NCI-H226 (cell line): Measurements from ENCODE around the gene ZFP64.
"Not testable (repeated sequence)": the region's sequence is repeated elsewhere in the genome, so short reads cannot be mapped to it uniquely, and the experiment has no call there.

Experiments used
- DNase-seq: peaks from one replicate; pipeline ENCODE4 v3.0.0-alpha.2; 2015

ZFP64 gene

DNA sequence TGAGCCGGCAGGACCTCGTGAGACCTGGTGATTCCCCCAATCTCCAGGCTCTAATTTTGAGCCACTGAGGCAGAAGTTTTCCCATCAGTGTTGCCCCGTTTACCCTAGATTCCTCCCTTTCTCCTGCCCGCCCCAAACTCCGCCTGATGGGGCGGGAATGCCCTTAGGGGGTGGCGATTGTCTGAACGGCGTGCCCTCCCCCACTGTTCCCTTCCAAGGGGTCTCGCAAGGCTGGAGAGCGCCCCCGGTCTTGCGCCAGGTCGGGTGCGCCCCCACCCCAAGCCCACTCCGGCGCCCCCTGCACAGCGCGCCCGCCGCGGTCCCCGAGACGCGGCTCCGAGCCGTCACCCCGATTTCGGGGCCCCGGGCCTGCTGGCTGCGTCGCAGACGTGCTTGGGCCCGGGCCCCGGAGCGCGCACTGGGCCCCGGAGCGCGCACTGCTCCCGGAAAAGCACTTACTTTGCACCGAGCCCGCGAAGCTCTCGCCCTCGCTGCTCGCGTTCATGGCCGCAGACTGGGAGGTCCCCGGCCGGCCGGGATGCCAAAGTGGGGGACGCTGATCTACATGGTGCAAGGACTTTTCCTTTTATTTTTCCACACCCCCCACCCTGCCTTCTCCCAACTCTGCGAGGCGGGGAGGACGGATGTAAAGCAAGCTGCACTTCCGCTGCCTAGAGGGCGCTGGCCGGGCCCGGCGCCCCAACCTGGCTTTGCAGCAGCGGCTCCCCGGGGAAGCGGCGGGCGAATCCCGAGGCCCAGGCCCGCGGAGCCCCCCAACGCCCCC lies at the start of gene ZFP64:
Gene ZFP64, minus strand, starts transcription at position 648 of the 784 bp plus-strand sequence. Its CDS starts 143 bp downstream, at position 505.
- DNase-seq: peak; percentile 76

DNA sequence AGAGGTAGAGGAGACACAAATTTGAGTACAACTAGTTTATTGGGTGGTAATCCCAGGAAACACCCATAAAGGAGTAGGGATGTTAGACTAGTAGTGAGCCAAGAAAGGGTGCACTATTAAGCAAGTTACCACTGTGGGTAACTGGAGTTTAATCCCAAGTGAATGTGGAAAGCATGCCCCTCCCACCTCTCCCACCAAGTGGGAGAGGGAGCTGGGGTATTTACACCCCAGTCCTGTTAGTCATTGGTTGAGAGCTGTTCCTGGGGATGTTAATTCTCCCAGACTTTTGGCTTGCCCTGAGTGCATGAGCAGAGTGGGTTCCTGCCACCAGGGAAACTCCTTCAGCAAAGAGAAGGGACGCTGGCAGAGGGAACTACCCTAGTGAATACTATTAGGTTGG lies 49.2 kb upstream of the ZFP64 start:
- DNase-seq: no peak

DNA sequence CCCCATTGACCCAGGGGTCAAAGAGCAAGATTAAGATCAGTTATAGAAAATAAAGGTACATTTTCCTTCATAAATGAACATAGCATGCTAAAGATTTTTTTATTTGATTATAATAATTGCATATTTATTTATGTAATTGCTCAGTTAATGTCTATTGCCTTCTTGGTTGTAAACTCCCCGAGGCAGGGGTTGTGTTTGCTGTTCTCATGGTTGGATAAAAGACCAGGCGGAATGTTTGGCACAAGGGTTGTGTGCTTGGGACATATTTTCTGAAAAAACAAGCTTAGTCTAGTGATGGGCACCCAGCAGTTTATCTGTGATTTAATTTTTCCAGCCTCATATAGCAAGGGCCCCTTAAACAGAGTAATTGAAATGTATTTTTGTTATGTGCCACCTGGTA lies 47.5 kb upstream of the ZFP64 start:
- no peak for DNase-seq

DNA sequence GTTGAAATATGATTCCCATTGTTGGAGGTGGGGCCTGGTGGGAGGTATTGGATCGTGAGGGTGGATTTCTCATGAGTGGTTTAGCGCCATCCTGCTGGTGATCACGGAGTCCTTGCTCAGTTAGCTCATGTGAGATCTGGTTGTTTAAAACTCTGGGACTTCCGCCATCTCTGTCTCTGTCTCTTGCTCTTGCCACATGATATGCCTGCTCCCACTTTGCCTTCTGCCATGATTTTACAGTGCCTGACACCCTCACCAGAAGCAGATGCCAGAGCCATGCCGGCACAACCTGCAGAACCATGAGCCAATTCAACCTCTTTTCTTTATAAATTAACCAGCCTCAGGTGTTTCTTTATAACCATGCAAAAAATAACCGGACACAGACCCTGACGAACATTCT lies 44.7 kb upstream of the ZFP64 start:
- DNase-seq: no peak

DNA sequence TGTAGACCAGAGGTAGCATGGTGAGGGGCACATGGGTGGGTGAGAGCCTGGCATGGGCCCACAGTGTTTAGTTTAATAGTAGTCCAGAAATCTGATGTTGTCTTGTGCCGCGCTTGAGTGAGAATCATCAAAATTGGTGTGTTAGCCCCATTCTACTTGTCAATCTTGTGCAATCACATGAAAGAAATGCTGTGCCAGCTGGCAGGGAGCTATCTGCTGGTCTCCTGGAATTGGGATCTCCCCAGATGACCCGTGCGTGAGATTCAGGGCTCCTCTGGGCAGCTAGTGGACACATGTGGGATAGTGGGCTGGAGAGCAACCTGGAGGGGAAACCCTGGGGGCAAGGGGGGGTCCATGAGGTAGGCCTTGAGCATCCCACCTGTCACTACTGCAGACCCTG lies 43.5 kb upstream of the ZFP64 start:
- no peak for DNase-seq

DNA sequence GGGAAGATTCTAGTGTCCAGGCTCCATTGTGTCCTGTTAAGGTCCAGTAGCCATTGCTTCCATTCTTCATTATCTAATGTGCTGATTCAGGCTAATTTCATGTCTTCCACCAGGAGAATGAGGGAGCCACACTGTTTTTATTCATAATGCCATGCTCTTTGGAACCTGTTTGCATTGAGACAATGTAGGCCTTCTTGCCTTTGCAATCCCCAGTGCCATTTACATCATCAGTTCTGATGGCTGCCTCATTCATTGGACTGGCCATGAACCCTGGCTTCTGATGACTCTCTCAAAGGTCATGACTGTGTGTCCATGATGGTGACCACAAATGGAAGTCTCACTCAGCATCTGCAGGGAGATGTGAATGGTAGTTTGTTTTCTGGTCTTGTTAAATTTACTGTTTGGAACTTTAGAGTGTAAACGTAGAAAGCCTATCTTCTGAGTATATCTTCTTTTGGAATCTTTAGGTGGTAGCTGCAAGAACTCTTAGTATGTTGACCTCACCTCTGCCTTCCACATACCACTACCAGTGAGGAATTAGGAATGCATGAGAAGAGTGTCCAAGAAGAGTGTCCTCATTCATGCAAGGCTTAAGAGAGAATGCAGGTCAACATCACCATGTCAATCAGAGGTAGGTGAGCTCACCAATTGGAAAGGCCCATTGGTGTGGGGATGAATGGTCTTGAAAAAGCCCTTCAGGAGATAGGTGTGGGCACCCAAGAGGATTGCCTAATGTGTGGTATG lies 42.9 kb upstream of the ZFP64 start:
- no peak for DNase-seq

DNA sequence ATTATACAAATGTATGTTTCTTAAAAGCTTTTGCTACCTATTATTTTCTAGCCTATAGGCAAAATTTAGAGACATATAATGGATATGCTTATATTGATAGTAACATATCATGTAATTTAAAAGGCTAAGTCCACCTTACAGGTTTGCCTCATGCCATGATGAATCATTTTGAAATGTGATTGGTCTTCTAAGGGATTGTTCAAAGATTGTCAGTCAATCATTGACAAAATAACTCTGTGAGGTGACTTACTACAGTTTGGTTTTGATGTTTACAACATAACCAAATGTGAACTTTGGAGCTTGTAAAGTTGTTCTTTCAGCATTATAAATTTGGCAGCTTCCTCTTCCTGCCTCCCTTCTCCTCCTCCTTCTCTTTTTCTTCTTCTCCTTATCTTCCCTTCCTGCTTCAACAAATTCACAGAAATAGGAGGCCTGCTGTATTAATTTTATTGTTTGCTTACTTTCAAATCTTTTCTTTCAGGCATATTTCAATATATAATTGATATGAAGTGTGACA lies 39.7 kb upstream of the ZFP64 start:
- no peak for DNase-seq

DNA sequence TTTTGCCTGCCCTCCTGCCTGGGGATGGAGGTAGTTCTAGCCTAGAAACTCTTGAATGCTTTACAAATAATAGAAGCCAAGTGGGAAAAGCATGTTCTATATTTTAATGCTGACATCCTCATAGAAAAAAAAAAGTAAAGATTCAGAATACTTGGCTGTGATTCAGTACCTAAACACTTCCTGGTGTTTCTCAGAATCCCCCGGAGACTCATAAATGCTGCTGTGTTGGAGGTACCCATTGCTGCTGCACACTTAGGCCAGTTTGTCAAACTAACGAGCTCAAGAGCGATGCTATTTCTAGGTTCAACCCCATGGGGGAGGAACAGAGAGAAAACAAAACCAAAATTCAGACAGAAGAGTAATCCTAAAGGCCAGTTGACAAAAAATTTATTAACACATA lies 38.8 kb upstream of the ZFP64 start:
- no peak for DNase-seq

DNA sequence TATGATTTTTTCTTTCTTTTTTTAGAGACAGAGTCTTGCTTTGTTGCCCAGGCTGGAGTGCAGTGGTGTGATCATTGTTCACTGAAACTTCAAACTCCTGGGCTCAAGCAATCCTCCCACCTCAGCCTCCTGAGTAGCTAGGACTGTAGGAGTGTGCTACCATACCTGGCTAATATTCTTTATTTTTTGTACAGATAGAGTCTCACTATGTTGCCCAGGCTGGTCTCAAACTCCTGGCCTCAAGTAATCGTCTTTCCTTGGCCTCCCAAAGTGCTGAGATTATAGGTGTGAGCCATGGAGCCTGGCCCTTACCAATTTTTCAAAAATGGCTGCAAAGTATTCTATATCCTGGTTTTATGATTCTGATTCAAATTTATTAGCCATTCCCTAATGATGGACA lies 37.8 kb upstream of the ZFP64 start:
- DNase-seq: not testable (repeated sequence)

DNA sequence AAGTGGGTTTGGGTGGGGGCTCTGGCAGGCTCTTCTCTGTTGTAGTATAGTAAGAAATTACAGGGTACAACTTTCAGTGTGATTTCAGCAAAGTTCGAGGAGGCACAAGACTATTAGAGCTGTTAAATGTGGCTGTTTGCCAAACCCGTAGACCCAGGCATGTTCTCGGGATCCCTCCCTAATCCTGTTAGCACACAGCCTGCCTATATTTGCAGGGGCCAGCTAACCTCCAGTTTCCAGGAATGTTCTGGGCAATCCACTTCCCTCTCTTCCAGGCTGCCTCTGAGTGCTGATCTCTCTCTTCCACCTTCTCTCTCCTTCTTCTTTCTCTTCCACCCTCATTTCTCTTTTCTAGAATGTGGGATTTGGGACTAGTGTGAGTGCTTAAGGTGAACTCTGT lies 34.8 kb upstream of the ZFP64 start:
- no peak for DNase-seq

DNA sequence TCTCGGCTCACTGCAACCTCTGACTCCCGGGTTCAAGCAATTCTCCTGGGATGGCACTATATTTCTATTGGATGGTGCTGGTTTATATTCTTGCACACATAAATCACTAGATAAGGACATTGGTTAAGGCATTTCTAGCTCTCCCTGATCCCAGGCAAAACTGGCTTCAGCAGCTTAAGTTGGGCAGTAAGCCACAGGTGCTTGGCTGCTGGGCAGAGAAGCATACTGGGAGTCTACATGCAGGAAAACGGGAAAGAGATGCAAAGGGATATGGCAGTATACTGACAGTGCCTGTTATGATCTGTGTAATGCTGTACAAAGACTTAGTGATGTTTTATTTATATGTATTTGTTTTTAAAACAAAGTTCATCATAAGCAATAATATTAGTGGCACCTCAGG lies 33.3 kb upstream of the ZFP64 start:
- DNase-seq: no peak

DNA sequence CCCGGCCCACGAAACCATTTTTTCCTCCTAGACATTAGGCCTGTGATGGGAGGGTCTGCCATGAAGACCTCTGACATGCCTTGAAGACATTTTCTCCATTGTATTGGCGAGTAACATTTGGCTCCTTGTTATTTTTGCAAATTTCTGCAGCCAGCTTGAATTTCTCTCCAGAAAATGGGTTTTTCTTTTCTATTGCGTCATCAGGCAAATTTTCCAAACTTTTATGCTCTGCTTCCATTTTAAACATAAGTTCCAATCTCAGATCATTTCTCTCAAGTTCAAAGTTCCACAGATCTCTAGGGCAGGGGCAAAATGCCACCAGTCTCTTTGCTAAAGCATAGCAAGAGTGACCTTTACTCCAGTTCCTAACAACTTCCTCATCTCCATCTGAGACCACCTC lies 29.8 kb upstream of the ZFP64 start:
- DNase-seq: not testable (repeated sequence)

DNA sequence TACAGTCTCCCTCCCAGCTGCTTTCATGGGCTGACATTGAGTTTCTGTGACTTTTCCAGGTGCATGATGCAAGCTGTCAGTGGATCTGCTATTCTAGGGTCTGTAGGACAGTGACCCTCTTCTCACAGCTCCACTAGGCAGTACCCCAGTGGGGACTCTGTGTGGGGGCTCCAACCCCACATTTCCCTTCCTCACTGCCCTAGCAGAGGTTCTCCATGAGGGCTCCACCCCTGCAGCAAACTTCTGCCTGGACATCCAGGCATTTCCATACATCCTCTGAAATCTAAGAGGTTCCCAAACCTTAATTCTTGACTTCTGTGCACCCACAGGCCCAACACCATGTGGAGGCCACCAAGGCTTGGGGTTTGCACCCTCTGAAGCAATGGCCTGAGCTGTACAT lies 29.3 kb upstream of the ZFP64 start:
- not testable (repeated sequence) for DNase-seq

DNA sequence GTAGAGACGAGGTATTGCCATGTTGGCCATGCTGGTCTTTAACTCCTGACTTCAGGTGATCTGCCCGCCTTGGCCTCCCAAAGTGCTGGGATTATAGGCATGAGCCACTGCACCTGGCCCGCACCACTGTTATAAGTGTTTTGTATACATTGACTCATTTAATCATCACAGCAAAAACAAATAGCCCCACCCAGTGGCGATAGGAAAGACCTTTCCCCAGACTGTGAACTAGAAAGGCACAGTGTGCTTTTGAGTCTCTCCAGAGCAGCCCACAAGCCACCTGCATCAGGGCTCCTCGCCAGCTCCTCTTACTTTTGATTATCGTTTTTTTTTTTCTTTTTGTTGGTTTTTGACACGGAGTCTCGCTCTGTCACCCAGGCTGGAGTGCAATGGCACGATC lies 27.9 kb upstream of the ZFP64 start:
- DNase-seq: no peak

DNA sequence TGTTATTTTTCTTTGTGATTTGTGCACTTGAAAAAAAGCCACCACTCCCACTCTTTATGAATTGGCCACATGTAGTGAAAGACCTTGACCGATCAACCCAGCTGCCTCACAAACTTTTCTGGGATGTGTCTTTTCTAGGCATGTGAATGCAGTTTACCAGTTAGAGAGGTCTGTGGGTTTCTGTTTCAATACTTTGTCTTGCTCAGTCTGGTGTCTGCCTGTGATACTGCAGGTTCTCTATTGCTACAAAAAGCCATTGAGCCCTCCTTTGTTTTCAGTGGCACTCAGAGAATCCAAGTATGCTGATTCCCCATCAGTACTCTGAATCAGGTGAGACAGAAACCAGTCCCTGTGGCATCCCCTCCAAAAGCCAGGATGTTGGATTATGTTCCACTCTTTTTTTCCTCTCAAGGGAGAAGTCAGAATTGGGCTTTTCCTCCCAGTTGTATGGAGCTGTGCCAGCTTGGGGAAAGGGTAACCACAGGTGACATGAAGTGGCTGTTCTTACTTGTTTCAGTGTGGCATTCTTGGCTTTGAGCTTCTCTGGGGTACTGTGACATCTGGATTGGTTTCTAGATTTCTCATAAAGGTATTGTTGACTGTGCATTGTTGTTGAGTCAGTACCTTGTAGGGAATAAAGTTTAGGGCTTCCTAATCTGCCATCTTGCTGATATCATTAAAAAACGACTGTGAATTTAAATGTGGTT lies 26.3 kb upstream of the ZFP64 start:
- DNase-seq: no peak

DNA sequence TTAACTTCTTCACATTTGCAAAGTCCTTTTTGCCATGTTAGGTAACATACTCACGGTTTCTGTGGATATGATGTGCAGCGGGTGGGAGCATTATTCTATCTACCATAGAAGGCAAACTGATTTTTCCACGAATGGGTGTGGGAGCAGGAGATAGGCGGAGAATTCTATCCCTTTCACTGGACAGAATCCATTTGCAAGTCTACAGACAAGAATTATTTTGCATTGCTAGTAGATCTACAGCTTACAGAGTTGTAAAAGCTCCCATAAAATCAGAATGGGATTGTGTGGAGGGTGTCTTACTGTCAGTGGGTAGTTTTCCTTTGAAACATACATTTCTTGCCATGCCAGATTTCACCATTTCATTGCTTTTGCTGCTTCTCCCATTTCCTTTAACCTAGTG lies 22.4 kb upstream of the ZFP64 start:
- DNase-seq: no peak

DNA sequence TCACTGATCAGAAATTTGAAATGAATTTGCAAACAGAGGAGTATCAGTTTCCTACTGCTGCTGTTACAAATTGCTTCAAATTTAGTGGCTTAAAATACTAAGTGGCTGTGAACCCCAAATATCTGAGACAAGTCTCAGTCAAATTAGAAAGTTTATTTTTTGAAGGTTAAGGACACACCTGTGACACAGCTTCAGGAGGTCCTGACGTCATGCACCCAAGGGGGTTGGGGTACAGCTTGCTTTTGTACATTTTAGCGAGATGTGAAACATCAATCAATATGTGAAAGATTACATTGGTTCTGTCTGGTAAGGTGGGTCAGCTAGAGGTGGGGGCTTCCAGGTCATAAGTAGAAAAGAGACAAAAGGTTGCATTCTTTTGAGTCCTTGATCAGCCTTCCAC lies 21.4 kb upstream of the ZFP64 start:
- no peak for DNase-seq

DNA sequence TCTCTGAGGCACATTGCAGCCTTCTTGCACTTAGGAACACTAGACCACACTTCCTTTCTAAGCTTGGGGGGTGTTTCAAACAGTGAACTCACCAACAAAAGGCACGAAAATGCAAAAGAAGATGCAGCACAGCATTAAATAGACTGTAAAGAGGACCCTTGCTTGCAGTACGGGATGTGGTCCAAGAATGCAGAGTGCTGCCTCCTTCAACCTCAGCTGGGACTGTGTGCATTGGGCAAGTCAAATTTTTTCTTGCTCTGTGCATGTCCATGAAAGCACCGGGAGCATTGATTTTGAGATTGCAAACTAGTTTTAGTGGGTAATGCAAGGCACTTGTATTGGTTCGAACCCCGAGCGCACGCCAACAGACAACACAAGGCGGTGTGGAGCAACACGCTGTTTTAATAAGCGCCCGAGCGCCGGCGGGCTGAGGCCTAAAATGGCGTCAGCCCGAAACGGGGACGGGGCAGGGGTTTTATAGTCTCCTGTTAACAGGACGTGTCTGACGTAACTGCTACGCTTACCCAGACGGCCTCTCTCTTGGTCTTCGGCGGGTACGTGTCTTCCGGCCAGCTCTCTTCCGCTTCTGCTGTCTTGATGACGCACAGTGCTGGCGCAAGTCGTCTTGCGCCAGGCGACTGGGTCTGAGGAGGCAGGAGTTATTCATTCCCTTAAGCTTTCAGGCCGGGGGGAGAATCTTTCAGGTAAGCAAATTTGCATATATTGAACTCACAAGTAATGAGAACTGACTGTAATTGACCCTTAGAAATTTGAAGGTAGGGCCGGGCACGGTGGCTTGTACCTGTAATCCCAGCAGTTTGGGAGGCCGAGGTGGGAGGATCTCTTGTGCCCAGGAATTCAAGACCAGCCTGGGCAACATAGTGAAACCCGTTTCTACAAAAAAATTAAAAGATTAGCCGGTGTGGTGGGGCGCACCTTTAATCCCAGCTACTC lies 18.7 kb upstream of the ZFP64 start:
- no peak for DNase-seq

DNA sequence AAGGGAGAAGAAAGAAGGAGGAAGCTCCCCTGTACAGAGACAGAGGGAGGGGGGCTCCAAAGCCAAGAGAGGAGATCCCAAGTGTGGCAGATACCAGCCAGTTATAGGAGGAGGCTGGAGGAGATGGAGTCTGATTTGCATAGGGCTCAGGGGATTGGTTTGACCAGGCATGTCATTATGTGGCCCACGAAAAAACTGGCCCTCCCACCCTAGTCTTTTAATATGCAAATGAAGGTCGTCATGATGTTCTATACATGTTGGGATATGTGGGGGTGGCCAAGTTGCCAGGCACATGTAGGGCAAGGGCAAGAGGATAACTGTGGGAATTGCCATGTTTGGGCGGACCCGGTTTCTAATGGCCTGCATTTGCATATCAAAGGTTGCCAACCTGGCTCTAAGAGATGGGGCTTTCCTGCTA lies 17.6 kb upstream of the ZFP64 start:
- no peak for DNase-seq

DNA sequence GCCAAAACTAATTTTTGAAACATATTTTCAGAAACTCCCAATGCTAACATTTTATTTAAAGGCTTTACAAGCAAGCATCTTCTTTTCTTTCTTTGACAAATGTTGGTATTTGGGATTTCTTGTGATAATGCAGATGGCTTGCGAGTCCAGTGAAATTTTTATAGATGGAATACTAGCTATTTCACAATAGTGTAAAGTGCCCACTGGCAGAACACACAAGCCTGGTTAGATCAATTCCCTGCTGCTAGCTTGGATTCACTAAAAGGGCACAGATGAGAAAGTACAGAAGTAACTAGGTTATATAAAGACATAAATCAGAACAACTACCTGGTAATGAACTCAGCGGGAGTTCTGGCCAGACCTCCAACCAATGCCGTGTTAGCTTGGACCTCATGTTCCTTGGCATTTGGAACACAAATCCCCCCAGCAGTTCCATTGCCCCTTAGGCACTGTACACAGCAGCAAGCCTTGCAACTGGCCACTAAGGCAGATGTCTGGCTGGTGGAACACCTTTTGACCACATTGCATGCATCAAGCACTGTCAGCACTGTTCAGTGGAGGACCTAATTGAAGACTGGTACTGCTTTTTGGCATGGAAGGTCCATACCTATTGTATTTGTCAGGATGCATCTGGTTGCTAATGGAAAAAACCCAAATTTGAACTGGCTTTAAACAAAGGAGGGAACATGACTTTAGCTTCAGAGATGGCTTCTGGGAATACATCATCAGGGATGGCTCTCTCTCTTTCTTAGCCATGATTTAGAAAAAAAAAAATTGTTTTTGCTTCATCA lies 15.6 kb upstream of the ZFP64 start:
- no peak for DNase-seq

DNA sequence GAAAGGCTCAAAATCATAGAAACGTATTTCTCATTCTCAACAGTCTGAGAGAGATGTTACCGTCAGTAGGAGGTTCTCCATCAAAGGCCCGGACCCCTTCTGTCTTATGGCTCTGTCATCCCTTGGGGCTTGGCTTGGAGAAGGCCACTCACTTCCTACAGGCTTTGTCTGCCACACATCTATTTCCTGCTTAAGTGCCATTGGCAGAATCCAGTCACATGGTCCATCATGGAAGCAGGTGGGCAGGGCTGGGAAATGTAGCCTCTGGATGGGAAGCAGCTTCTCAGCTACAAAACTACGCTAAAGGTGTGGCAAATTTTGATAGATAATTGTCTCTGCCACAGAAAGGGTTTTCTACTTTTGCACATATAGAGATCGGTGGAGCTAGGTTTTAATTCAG lies 12.6 kb upstream of the ZFP64 start:
- DNase-seq: no peak

DNA sequence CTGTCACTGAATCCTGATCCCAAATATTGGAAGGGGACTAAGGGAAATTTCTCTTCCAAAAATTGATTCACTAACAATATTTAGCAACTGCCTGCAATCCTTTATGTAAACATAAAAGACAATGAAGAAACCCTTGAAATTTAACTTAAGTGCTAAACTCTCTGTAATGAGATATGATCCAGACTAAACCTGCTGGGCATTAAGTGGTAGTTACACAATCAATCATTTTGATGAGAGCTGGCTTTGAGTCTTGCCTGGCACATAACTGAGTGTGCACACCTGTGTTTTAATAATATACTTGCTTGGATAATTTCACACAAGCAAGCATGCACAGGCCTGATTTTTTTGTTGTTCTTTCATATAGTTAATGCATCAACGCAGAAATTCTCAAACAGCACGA lies 9.8 kb upstream of the ZFP64 start:
- DNase-seq: no peak
